Karpas-422 (cell line): ENCODE data around the gene PCSK4. TPM values are rescaled to one million over a fixed set of nuclear protein-coding genes. Genes with fewer than 3 reads are reported as not detected.
A peak's percentile ranks its signal among the peaks of the same experiment; 100 is the strongest.
"Not testable (repeated sequence)": the region's sequence is repeated elsewhere in the genome, so short reads cannot be mapped to it uniquely, and the experiment has no call there.

Experiments used
- DNase-seq: peaks from one replicate; pipeline ENCODE4 v3.0.0-alpha.2; 2015
- H2AFZ ChIP-seq: fragments of 200-600 bp; sonication (generic); 2 replicates; pipeline ENCODE4 v1.6.1; 2014; ENCODE audit warnings: antibody characterized with exemption, low read length, mixed read lengths
- H3K27ac ChIP-seq: fragments of 200-600 bp; sonication (generic); 2 replicates; pipeline ENCODE4 v1.5.1; 2014; ENCODE audit warnings: mild to moderate bottlenecking, low read length, moderate library complexity
- H3K27me3 ChIP-seq: fragments of 200-600 bp; sonication (generic); 2 replicates; pipeline ENCODE4 v1.6.1; 2014; ENCODE audit warnings: low read length, mixed read lengths
- H3K36me3 ChIP-seq: fragments of 200-600 bp; sonication (generic); 2 replicates; pipeline ENCODE4 v1.6.1; 2014; ENCODE audit warnings: low read length, mixed read lengths; ENCODE audit not compliant: insufficient read depth
- H3K4me1 ChIP-seq: fragments of 200-600 bp; sonication (generic); 2 replicates; pipeline ENCODE4 v1.6.1; 2014; ENCODE audit warnings: mild to moderate bottlenecking, low read length, mixed read lengths
- H3K4me2 ChIP-seq: fragments of 200-600 bp; sonication (generic); 2 replicates; pipeline ENCODE4 v1.6.1; 2014; ENCODE audit warnings: low read length, low read depth, mild to moderate bottlenecking; ENCODE audit not compliant: poor library complexity, severe bottlenecking
- H3K4me3 ChIP-seq: fragments of 200-600 bp; sonication (generic); 2 replicates; pipeline ENCODE4 v1.5.1; 2014; ENCODE audit warnings: mild to moderate bottlenecking, antibody characterized with exemption, low read length, mixed read lengths
- H3K79me2 ChIP-seq: fragments of 200-600 bp; sonication (generic); 2 replicates; pipeline ENCODE4 v1.6.1; 2014; ENCODE audit warnings: mild to moderate bottlenecking, low read length, mixed read lengths
- H3K9ac ChIP-seq: fragments of 200-600 bp; sonication (generic); 2 replicates; pipeline ENCODE4 v1.6.0; 2014; ENCODE audit warnings: low read length
- H3K9me2 ChIP-seq: fragments of 200-600 bp; sonication (generic), shearing (Covaris generic); replicated peaks from 2 replicates; pipeline ENCODE4 v1.6.0; 2014; ENCODE audit warnings: mild to moderate bottlenecking, low read length, moderate library complexity; ENCODE audit not compliant: insufficient read depth
- H3K9me3 ChIP-seq: fragments of 300-700, 200-600 bp; sonication (generic); 2 replicates; pipeline ENCODE4 v1.6.1; 2014; ENCODE audit warnings: low read length, mixed read lengths
- H4K20me1 ChIP-seq: fragments of 200-600 bp; sonication (generic); 2 replicates; pipeline ENCODE4 v1.6.1; 2014; ENCODE audit warnings: mild to moderate bottlenecking, antibody characterized with exemption, low read length, low read depth; ENCODE audit not compliant: insufficient read depth
- total RNA-seq: library from RNA; depleted of rRNA; stranded (reverse); fragments of >200 nt; shearing (Covaris generic); gene quantifications from 2 replicates; pipeline ENCODE4 v1.2.3, GENCODE V29; 2014; ENCODE audit warnings: low replicate concordance

PCSK4 gene
- total RNA-seq, 1 experiment from 2014 or later, result 2.0 TPM

DNA sequence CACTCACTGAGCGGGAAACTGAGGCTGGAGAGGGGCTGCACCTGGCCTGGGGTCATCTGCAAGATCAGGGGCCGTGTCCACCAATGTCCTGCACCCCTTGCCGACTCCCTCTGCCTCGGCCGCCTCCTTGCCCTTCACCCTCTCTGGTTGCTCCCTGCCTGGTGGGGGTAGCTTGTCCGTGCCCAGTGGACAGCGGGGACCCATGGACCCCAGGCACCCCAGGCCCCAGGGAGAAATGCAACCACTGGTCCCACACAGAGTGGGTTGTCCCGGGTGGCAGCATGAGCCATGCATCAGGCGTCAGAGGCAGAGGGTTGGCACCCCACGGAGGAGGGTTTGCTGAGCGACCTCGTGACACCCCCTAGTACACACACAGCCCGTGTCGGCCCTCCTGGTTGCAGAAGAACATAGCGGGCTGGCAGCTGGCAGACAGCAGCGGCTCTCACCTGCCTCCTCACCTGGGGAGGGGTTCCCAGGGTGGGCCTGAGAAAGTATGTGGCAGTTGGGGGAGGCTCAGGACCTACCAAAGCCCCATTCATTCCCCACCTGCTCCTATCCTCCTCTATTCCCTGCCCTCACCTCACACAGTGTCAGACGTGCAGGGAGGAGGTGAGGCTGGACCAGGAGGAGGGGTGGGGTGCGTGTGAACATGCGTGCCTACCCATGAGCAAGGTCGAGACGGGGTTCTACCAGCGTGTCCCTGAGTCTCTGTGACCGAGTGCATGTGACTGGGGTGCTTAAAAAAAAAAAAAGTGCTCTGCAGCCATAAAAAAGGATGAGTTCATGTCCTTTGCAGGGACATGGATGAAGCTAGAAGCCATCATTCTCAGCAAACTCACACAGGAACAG is 14.0 kb upstream of the PCSK4 start:
- no peaks in the 10 kb centered on the region for H3K27me3 ChIP-seq
- H3K4me3 ChIP-seq, result no peak overlapping the region
- H3K79me2 ChIP-seq, result no peaks in the 10 kb centered on the region
- no peaks in the 10 kb centered on the region for H4K20me1 ChIP-seq
- DNase-seq, result no peak
- H3K4me1 ChIP-seq, result peaks cover 7% of the 10 kb centered on the region
- no peak overlapping the region for H2AFZ ChIP-seq
- H3K36me3 ChIP-seq, result no peaks in the 10 kb centered on the region
- H3K9ac ChIP-seq, result 0 out of 2 replicates have a peak overlapping the region, but pooled peaks have one; percentile 27
- H3K4me2 ChIP-seq, result no peak overlapping the region
- H3K9me3 ChIP-seq, result no peaks in the 10 kb centered on the region
- H3K9me2 ChIP-seq, result no peaks in the 10 kb centered on the region
- no peak overlapping the region for H3K27ac ChIP-seq

DNA sequence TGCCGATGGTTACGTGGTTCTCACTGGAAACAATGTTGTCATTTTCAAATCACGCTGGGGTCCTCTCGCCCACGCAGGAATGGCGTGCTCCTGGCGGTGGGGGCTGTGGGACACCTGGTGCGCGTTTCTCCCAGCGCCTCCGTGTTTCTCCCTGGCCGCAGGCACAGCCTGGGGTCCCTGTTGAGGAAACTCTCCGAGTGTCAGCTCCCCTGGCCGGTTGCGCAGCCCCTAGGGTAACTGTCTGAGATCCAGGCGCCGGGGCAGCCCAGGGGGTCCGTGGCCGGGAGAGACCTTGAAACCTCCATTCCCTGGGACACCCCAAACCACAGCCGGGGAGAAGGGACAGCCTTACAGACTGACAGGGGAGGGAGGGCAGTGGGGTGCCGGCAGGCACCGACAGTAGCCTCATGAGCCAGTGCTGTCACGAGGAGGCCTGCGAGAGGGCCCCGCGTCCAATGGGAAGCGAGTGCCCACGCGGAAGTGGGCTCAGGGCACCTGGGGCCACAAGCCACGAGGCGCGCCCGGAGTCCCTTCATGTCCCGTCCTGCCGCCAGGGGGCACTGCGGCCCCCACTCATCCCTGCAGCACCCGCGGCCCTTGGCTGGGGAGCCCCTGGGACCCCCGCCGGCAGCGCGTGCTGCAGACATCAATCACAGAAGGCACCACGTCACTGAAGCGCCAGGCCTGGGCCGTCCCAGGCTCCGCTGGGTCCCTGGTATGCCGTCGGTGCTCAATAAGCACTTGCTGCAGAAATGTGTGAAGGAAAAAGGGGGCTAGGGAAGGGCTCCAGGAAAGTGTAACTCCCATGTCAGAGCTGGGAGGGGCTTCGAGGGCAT is 13.2 kb upstream of the PCSK4 start:
- no peak overlapping the region for H3K27ac ChIP-seq
- H3K9me3 ChIP-seq, result no peaks in the 10 kb centered on the region
- H3K27me3 ChIP-seq, result no peaks in the 10 kb centered on the region
- H4K20me1 ChIP-seq, result no peaks in the 10 kb centered on the region
- peak overlapping the region; percentile 42; the same call in 1 of the 2 replicates for H2AFZ ChIP-seq
- H3K4me2 ChIP-seq, result no peak overlapping the region
- DNase-seq, result peak; percentile 89
- H3K4me1 ChIP-seq, result peaks cover 7% of the 10 kb centered on the region
- no peak overlapping the region for H3K4me3 ChIP-seq
- 0 out of 2 replicates have a peak overlapping the region, but pooled peaks have one; percentile 27 for H3K9ac ChIP-seq
- no peaks in the 10 kb centered on the region for H3K9me2 ChIP-seq
- H3K79me2 ChIP-seq, result no peaks in the 10 kb centered on the region
- H3K36me3 ChIP-seq, result no peaks in the 10 kb centered on the region

DNA sequence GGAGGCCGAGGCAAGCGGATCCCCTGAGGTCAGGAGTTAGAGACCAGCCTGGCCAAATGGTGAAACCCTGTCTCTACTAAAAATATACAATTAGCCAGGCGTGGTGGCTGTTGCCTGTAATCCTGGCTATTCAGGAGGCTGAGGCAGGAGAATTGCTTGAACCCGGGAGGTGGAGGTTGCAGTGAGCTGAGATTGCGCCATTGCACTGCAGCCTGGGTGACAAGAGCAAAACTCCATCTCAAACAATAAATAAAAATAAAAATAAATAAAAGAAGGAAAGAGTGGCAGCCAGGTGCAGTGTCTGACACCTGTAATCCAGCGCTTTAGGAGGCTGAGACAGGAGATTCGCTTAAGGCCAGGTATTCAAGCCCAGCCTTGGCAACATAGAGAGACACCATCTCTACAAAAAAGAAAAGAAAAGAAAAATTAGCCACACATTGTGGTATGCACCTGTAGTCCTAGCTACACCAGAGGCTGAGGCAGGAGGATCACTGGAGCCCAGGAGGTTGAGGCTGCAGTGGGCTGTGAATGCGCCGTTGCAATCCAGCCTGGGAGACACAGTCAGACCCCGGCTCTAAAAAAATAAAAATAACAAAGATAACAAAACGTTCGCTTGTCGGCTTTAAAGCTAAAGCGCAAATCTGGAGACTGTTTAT is 12.4 kb upstream of the PCSK4 start:
- Histone ChIP-seq H3K27me3 (no peaks in the 10 kb centered on the region), H3K9me3 (no peaks in the 10 kb centered on the region), H3K36me3 (no peaks in the 10 kb centered on the region), H3K9me2 (no peaks in the 10 kb centered on the region), H3K4me3 (no peak overlapping the region), H3K79me2 (no peaks in the 10 kb centered on the region), H3K9ac (no peak overlapping the region), H4K20me1 (no peaks in the 10 kb centered on the region), H3K4me2 (no peak overlapping the region), H3K4me1 (peaks cover 11% of the 10 kb centered on the region), H2AFZ (no peak overlapping the region), H3K27ac (no peak overlapping the region)
- no peak for DNase-seq

DNA sequence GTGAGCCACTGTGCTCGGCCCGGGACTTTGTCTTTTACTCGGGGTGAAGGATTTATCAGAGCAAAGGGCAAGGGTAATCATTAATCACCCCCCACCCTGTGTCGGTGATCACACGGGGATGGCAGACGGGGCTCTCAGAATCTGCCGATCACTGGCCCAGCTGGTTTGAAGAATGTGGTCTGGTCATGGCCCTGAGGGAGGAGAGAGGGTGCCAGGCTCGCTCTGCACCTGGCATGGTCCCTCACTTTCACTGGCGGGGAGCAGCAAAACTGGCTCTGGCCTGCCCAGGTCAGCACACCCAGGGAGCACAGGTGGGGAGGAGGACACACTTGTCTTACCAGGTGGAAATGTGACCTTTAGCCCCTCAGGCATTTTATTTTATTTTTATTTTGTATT is 11.0 kb upstream of the PCSK4 start:
- Histone ChIP-seq H3K4me2 (no peak overlapping the region), H4K20me1 (no peaks in the 10 kb centered on the region), H3K9ac (no peak overlapping the region), H3K4me3 (no peak overlapping the region), H3K27ac (no peak overlapping the region), H3K9me3 (no peaks in the 10 kb centered on the region), H2AFZ (no peak overlapping the region), H3K79me2 (no peaks in the 10 kb centered on the region), H3K4me1 (peaks cover 11% of the 10 kb centered on the region), H3K9me2 (no peaks in the 10 kb centered on the region), H3K27me3 (no peaks in the 10 kb centered on the region), H3K36me3 (no peaks in the 10 kb centered on the region)
- DNase-seq, result no peak

DNA sequence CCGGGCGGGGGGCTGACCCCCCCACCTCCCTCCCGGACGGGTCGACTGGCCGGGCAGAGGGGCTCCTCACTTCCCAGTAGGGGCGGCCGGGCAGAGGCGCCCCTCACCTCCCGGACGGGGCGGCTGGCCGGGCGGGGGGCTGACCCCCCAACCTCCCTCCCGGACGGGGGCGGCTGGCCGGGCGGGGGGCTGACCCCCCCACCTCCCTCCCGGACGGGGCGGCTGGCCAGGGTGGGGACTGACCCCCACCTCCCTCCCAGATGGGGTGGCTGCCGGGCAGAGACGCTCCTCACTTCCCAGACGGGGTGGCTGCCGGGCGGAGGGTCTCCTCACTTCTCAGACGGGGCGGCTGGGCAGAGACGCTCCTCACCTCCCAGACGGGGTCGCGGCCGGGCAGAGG is 9.1 kb upstream of the PCSK4 start:
- H3K9me3 ChIP-seq, H3K9me2 ChIP-seq, H3K9ac ChIP-seq, H4K20me1 ChIP-seq, H3K36me3 ChIP-seq, DNase-seq, H3K4me3 ChIP-seq, H3K27me3 ChIP-seq, H3K79me2 ChIP-seq, H3K4me2 ChIP-seq, H3K27ac ChIP-seq, H2AFZ ChIP-seq: not testable (repeated sequence)
- H3K4me1 ChIP-seq, result peaks cover 11% of the 10 kb centered on the region

DNA sequence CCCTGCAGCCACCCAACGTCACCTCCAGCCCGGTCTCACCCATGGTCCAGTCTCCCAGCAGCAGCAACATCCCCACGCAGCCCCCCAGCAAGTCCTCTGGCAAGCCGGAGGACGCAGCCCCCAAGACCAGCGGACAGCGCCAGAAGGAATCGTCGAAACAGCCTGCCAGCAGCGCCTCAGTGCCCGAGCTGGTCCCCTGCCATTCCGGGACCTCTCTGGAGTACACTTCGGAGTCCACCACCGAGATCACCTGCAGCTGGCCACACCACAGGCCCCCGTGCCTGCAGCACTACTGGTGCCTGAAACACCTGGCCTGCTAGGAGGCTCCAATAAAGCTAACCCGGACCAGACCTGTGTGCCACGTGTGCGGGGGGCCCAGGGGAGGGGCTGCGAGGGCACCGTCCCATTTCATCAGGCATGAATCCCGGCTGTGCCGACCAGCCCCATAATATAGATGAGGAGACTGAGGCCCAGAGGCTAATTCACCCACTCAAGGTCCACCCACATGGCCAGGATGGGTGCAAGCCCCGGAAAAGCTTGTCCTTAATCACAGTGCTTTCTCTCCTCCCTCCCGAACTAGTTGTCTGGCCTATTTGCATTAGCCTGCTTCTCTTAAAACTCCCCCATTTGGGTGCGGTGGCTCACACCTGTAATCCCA is 7.6 kb upstream of the PCSK4 start:
- Histone ChIP-seq H3K4me1 (peaks cover 5% of the 10 kb centered on the region; the same call in 1 of the 2 replicates), H4K20me1 (no peaks in the 10 kb centered on the region), H3K4me3 (no peak overlapping the region), H3K27me3 (no peaks in the 10 kb centered on the region), H2AFZ (no peak overlapping the region), H3K27ac (no peak overlapping the region), H3K4me2 (no peak overlapping the region), H3K9ac (no peak overlapping the region), H3K9me3 (no peaks in the 10 kb centered on the region), H3K36me3 (no peaks in the 10 kb centered on the region), H3K9me2 (no peaks in the 10 kb centered on the region), H3K79me2 (no peaks in the 10 kb centered on the region)
- no peak for DNase-seq

DNA sequence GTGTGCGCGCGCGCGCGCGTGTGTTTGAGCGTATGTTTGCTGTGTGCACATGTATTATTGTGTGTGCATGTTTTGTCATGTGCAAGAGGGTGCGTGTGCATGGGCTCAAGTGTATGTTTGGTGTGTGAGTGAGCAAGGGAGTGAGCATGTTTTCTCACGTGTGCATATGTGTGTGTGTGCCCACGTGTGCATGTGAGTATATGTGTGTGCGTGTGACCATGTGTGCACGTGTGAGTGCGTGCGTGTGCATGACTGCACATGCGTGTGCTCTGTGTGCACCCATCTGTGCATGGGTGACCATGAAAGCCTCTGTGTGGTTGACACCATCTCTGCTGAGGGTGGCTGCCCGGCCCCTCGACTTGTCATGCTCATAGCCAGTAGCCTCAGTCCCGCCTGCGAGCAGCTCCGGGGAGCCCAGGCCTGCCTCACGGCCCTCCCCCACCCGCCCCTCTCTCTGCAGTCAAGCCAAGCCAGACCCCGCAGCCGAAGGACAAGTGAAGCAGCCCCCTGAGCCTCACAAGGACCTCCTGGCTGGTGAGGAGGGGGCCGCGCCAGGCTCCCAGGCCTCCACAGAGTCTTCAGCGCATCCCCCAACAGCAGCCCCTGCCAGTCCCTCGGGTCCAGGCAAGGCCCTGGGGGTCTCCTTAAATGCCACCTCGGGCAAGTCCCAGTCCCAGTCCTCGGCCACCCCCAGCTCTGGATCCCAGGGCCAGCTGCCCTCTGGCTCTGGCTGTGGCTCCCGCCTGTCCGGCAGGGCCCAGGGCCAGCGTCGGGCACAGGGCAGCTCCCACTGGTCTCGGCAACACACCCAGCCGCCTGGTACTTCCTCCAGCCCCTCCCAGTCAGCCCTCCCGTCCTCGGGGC is 6.8 kb upstream of the PCSK4 start:
- no peak for DNase-seq
- Histone ChIP-seq H3K4me1 (peaks cover 5% of the 10 kb centered on the region; the same call in 1 of the 2 replicates), H3K4me3 (no peak overlapping the region), H3K79me2 (no peaks in the 10 kb centered on the region), H3K4me2 (no peak overlapping the region), H3K9me2 (no peaks in the 10 kb centered on the region), H4K20me1 (no peaks in the 10 kb centered on the region), H3K27me3 (no peaks in the 10 kb centered on the region), H3K9me3 (no peaks in the 10 kb centered on the region), H2AFZ (no peak overlapping the region), H3K27ac (no peak overlapping the region), H3K9ac (no peak overlapping the region), H3K36me3 (no peaks in the 10 kb centered on the region)
